ENCODE results near the gene ZNRF2.

Gene ZNRF2

GRCh38 chr7:30254717-30255063, 29.7 kb upstream of the ZNRF2 start:
- Histone ChIP-seq H3K36me3 (replicated peaks; ENCODE audit: insufficient read depth, low read length) (no peaks in the 10 kb centered on the region), H3K4me1 (ENCODE audit: low read length) (no peaks in the 10 kb centered on the region), H3F3A (ENCODE audit: insufficient read depth, low read length) (no peaks in the 10 kb centered on the region), H3K9ac (ENCODE audit: low read length) (no peak overlapping the region), H3K9me2 (replicated peaks; ENCODE audit: insufficient read depth, low read length) (no peaks in the 10 kb centered on the region), H3K4me3 (ENCODE audit: low read length) (no peak overlapping the region), H4K20me1 (ENCODE audit: insufficient read depth, low read length) (no peaks in the 10 kb centered on the region), H3K9me3 (replicated peaks; ENCODE audit: insufficient read depth, low read length) (no peaks in the 10 kb centered on the region), H2AFZ (ENCODE audit: low read length) (no peak overlapping the region), H3K79me2 (ENCODE audit: low read length) (no peaks in the 10 kb centered on the region), H3K4me2 (ENCODE audit: low read depth, low read length) (no peak overlapping the region), H3K27ac (ENCODE audit: low read length) (no peak overlapping the region), H3K27me3 (replicated peaks; ENCODE audit: insufficient read depth, low read length) (no peaks in the 10 kb centered on the region)
- no peak for TF ChIP-seq EZH2phosphoT487 (IDR thresholded peaks at IDR 0.05; ENCODE audit: low read length)
- TF ChIP-seq EZH2 (optimal IDR thresholded peaks at IDR 0.05; ENCODE audit: low read depth, low read length) = no peak
- no peak for TF ChIP-seq CTCF (IDR thresholded peaks at IDR 0.05; ENCODE audit: low read length)
- no peak for DNase-seq

- DNase-seq = no peak
- Histone ChIP-seq H3K4me1 (ENCODE audit: low read length) (no peaks in the 10 kb centered on the region), H3K27me3 (replicated peaks; ENCODE audit: insufficient read depth, low read length) (no peaks in the 10 kb centered on the region), H3K9ac (ENCODE audit: low read length) (no peak overlapping the region), H3K4me3 (ENCODE audit: low read length) (no peak overlapping the region), H3F3A (ENCODE audit: insufficient read depth, low read length) (no peaks in the 10 kb centered on the region), H4K20me1 (ENCODE audit: insufficient read depth, low read length) (no peaks in the 10 kb centered on the region), H2AFZ (ENCODE audit: low read length) (no peak overlapping the region), H3K4me2 (ENCODE audit: low read depth, low read length) (no peak overlapping the region), H3K79me2 (ENCODE audit: low read length) (no peaks in the 10 kb centered on the region), H3K9me3 (replicated peaks; ENCODE audit: insufficient read depth, low read length) (no peaks in the 10 kb centered on the region), H3K9me2 (replicated peaks; ENCODE audit: insufficient read depth, low read length) (no peaks in the 10 kb centered on the region), H3K36me3 (replicated peaks; ENCODE audit: insufficient read depth, low read length) (no peaks in the 10 kb centered on the region), H3K27ac (ENCODE audit: low read length) (no peak overlapping the region)
- TF ChIP-seq EZH2 (optimal IDR thresholded peaks at IDR 0.05; ENCODE audit: low read depth, low read length) = no peak
- TF ChIP-seq EZH2phosphoT487 (IDR thresholded peaks at IDR 0.05; ENCODE audit: low read length) = no peak
- TF ChIP-seq CTCF (IDR thresholded peaks at IDR 0.05; ENCODE audit: low read length) = no peak
Measured at GRCh38 chr7:30255064-30255769, 29.2 kb upstream of the ZNRF2 start.

- no peak for DNase-seq
- H3K36me3 ChIP-seq (replicated peaks; ENCODE audit: insufficient read depth, low read length) = no peaks in the 10 kb centered on the region
- no peak for TF ChIP-seq CTCF (IDR thresholded peaks at IDR 0.05; ENCODE audit: low read length)
- TF ChIP-seq EZH2phosphoT487 (IDR thresholded peaks at IDR 0.05; ENCODE audit: low read length) = no peak
- TF ChIP-seq EZH2 (optimal IDR thresholded peaks at IDR 0.05; ENCODE audit: low read depth, low read length) = no peak
- H4K20me1 ChIP-seq (ENCODE audit: insufficient read depth, low read length) = no peaks in the 10 kb centered on the region
- no peak overlapping the region for H3K4me2 ChIP-seq (ENCODE audit: low read depth, low read length)
- H3K4me3 ChIP-seq (ENCODE audit: low read length) = no peak overlapping the region
- no peak overlapping the region for H2AFZ ChIP-seq (ENCODE audit: low read length)
- no peaks in the 10 kb centered on the region for H3K4me1 ChIP-seq (ENCODE audit: low read length)
- no peaks in the 10 kb centered on the region for H3K27me3 ChIP-seq (replicated peaks; ENCODE audit: insufficient read depth, low read length)
- no peaks in the 10 kb centered on the region for H3F3A ChIP-seq (ENCODE audit: insufficient read depth, low read length)
- H3K79me2 ChIP-seq (ENCODE audit: low read length) = no peaks in the 10 kb centered on the region
- H3K9me2 ChIP-seq (replicated peaks; ENCODE audit: insufficient read depth, low read length) = no peaks in the 10 kb centered on the region
- no peaks in the 10 kb centered on the region for H3K9me3 ChIP-seq (replicated peaks; ENCODE audit: insufficient read depth, low read length)
- no peak overlapping the region for H3K9ac ChIP-seq (ENCODE audit: low read length)
- H3K27ac ChIP-seq (ENCODE audit: low read length) = no peak overlapping the region
Measured at GRCh38 chr7:30256349-30256858, 28.0 kb upstream of the ZNRF2 start.
